B cell (primary cell): ENCODE measurements around the gene BCS1L.

Source experiments
- EZH2 ChIP-seq: IDR thresholded peaks from 2 replicates; pipeline ENCODE4 v1.6.1; 2012; ENCODE audit warnings: borderline replicate concordance, low read depth, mild to moderate bottlenecking, moderate library complexity, low read length; ENCODE audit not compliant: insufficient read depth, poor library complexity, severe bottlenecking
- TF ChIP-seq, protein P1 (sequence below): fragments of 200-600 bp; IDR thresholded peaks from one replicate; pipeline ENCODE4 v1.8.0; 2022; ENCODE audit warnings: antibody characterized with exemption, mild to moderate bottlenecking

DNA sequence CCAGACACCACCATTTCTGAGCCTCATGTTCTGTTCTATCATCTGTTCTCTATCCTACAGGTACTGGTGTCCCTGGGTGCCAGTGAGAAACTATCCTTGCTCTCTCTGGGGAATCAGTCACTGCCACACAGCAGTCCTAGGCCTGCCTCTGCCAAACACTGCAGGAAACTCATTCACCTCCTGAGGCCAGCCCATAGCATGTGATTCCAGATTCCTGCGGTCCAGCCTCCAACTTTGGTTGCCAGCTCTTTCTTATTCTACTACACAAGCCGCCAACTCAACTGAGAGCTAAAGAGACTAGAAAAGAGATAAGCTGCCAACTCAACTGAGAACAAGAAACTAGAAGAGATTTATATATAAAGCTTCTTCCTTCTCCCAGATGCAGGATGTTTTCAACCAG, 42.3 kb downstream of the BCS1L start:
- TF ChIP-seq, protein P1, sequence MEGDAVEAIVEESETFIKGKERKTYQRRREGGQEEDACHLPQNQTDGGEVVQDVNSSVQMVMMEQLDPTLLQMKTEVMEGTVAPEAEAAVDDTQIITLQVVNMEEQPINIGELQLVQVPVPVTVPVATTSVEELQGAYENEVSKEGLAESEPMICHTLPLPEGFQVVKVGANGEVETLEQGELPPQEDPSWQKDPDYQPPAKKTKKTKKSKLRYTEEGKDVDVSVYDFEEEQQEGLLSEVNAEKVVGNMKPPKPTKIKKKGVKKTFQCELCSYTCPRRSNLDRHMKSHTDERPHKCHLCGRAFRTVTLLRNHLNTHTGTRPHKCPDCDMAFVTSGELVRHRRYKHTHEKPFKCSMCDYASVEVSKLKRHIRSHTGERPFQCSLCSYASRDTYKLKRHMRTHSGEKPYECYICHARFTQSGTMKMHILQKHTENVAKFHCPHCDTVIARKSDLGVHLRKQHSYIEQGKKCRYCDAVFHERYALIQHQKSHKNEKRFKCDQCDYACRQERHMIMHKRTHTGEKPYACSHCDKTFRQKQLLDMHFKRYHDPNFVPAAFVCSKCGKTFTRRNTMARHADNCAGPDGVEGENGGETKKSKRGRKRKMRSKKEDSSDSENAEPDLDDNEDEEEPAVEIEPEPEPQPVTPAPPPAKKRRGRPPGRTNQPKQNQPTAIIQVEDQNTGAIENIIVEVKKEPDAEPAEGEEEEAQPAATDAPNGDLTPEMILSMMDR, result no peak
- TF ChIP-seq EZH2, result no peak
